Stomach (tissue), 9 donors: ENCODE measurements around the gene LSG1. TPM values are rescaled to one million over a fixed set of nuclear protein-coding genes. Genes with fewer than 3 reads are reported as not detected.

Experiments used
- DNase-seq, 2 donors: peaks; one replicate each; pipeline versions ENCODE4 v3.0.0 to v3.0.0-alpha.2; 2013 to 2019
- H3K27ac ChIP-seq, 5 donors: fragments of 200-600 bp in 4 of 5; sonication (generic) in 4 of 5; one replicate each; pipeline ENCODE4 v1.5.1; 2013 to 2019; ENCODE audit warnings: mild to moderate bottlenecking in 1 of 5, moderate library complexity in 1 of 5
- H3K27me3 ChIP-seq, 3 donors: fragments of 200-600 bp; sonication (generic); one replicate each; pipeline ENCODE4 v1.5.1; 2017 to 2019; ENCODE audit warnings: mixed run types in 1 of 3
- H3K36me3 ChIP-seq, 4 donors: fragments of 200-600 bp; sonication (generic); 1 replicate in 3 of 4; 2 replicates in 1 of 4; pipeline ENCODE4 v1.5.1; 2016 to 2019
- H3K4me1 ChIP-seq, 4 donors: fragments of 200-600 bp; sonication (generic); one replicate each; pipeline ENCODE4 v1.5.1; 2016 to 2019
- H3K4me3 ChIP-seq, 4 donors: fragments of 200-600 bp; sonication (generic) in 3 of 4; one replicate each; pipeline ENCODE4 v1.5.1; 2016 to 2019; ENCODE audit warnings: mild to moderate bottlenecking in 1 of 4
- H3K9me3 ChIP-seq, 4 donors: fragments of 200-600 bp; sonication (generic); one replicate each; pipeline ENCODE4 v1.5.1; 2016 to 2019
- CTCF ChIP-seq, 7 experiments: fragments of 450-650 bp in 4 of 7; fragments of 200-600 bp in 3 of 7; sonication (generic) in 3 of 7; IDR thresholded peaks; one replicate each; pipeline ENCODE4 v1.5.1; 2016 to 2019; ENCODE audit warnings: antibody characterized with exemption in 7 of 7, control low read depth in 2 of 7, mild to moderate bottlenecking in 1 of 7
- EP300 ChIP-seq: sonication (generic); formaldehyde crosslinking; IDR thresholded peaks from one replicate; pipeline ENCODE4 v1.6.1; 2017; ENCODE audit warnings: antibody characterized with exemption
- POLR2A ChIP-seq, 4 donors: fragments of 450-650 bp; IDR thresholded peaks; one replicate each; pipeline ENCODE4 v1.6.1; 2016; ENCODE audit warnings: antibody characterized with exemption in 4 of 4, control low read depth in 2 of 4, mild to moderate bottlenecking in 1 of 4, moderate library complexity in 1 of 4
- POLR2AphosphoS5 ChIP-seq, 3 donors: sonication (generic); formaldehyde crosslinking; IDR thresholded peaks; one replicate each; pipeline ENCODE4 v1.6.1; 2016; ENCODE audit warnings: antibody characterized with exemption in 3 of 3
- WGBS, 5 donors: extraction: QIAGEN DNeasy Blood & Tissue Kit in 3 of 5; methylation state at CpG; one replicate each; pipeline versions ENCODE4 v1.1.5 to v1.1.7; 2013 to 2018; 5-methylcytosine and 5-hydroxymethylcytosine counted together
- intact Hi-C: fragments of 100-400 bp; cut with DNase I; formaldehyde crosslinking; loops from one replicate; pipeline ENCODE4 v1.15.1; 2023; ENCODE audit warnings: low total_unique reads
- polyA plus RNA-seq, 3 donors: library from polyadenylated mRNA; stranded (reverse); fragments of 200-250 nt; gene quantifications; one replicate each; pipeline ENCODE4 v1.2.3, GENCODE V29; 2013
- total RNA-seq, 5 donors: library from RNA; depleted of rRNA; stranded (reverse); fragments of >200 nt; gene quantifications; one replicate each; pipeline versions ENCODE4 v1.1.0 to v1.2.3, GENCODE V29; 2014 to 2016
- donor health status: healthy with polysubstance abuse.
- donor health status: Bipolar disorder and iron deficiency.
- donor health status: healthy.

The LSG1 gene
- total and polyA plus RNA-seq, 8 donors = 7.2 to 240 (median 25.8) TPM

- 49 to 69% (median 61%) methylated on average over 6 of the region's 6 CpGs for WGBS, 5 donors
- Histone ChIP-seq H3K4me3 (no peak overlapping the region), H3K27me3 (no peaks in the 10 kb centered on the region), H3K4me1 (no peaks in the 10 kb centered on the region), H3K9me3 (peaks cover 0 to 7% (median 3%) of the 10 kb centered on the region in 4 donors), H3K27ac (no peak overlapping the region), H3K36me3 (no peaks in the 10 kb centered on the region)
- intact Hi-C loops = no loop called here
- DNase-seq = peak in 1 of 2 donors; percentile 66
- TF ChIP-seq POLR2A (IDR thresholded peaks at IDR 0.05) (no peak), CTCF (IDR thresholded peaks at IDR 0.05) (no peak), EP300 (no peak), POLR2AphosphoS5 (IDR thresholded peaks at IDR 0.05) (no peak)
These were observed 39.9 kb upstream of the LSG1 start for GRCh38 chr3:194711913-194712312.

- no peak for DNase-seq
- TF ChIP-seq POLR2AphosphoS5 (IDR thresholded peaks at IDR 0.05) = no peak
- TF ChIP-seq CTCF (IDR thresholded peaks at IDR 0.05) = no peak
- no peak for TF ChIP-seq EP300
- TF ChIP-seq POLR2A (IDR thresholded peaks at IDR 0.05) = no peak
- Histone ChIP-seq H3K4me1 (no peaks in the 10 kb centered on the region), H3K36me3 (no peaks in the 10 kb centered on the region), H3K4me3 (no peak overlapping the region), H3K9me3 (peaks cover 0 to 7% (median 3%) of the 10 kb centered on the region in 4 donors), H3K27ac (no peak overlapping the region), H3K27me3 (no peaks in the 10 kb centered on the region)
- intact Hi-C loops = no loop called here
- WGBS, 5 donors = 83 to 96% (median 93%) methylated on average over 3 of the region's 3 CpGs
These were observed 39.3 kb upstream of the LSG1 start for GRCh38 chr3:194711286-194711685.

- peaks cover 0 to 7% (median 3%) of the 10 kb centered on the region in 4 donors for H3K9me3 ChIP-seq
- no peak overlapping the region for H3K4me3 ChIP-seq
- 66 to 79% (median 75%) methylated on average over 7 of the region's 7 CpGs for WGBS, 5 donors
- no peak for DNase-seq
- intact Hi-C loops = no loop called here
- no peaks in the 10 kb centered on the region for H3K27me3 ChIP-seq
- no peaks in the 10 kb centered on the region for H3K4me1 ChIP-seq
- no peak for TF ChIP-seq POLR2AphosphoS5 (IDR thresholded peaks at IDR 0.05)
- H3K36me3 ChIP-seq = no peaks in the 10 kb centered on the region
- no peak overlapping the region for H3K27ac ChIP-seq
These were observed 35.2 kb upstream of the LSG1 start for GRCh38 chr3:194707147-194707540.

GRCh38 chr3:194705761-194706160 is 33.8 kb upstream of the LSG1 start:
- H3K4me1 ChIP-seq = no peaks in the 10 kb centered on the region
- H3K9me3 ChIP-seq = peaks cover 0 to 7% (median 3%) of the 10 kb centered on the region in 4 donors
- H3K27me3 ChIP-seq = no peaks in the 10 kb centered on the region
- no peak for DNase-seq
- intact Hi-C loops = no loop called here
- H3K36me3 ChIP-seq = no peaks in the 10 kb centered on the region
- H3K4me3 ChIP-seq = no peak overlapping the region
- no peak overlapping the region for H3K27ac ChIP-seq
- TF ChIP-seq CTCF (IDR thresholded peaks at IDR 0.05) (no peak), EP300 (no peak), POLR2A (IDR thresholded peaks at IDR 0.05) (no peak), POLR2AphosphoS5 (IDR thresholded peaks at IDR 0.05) (no peak)
- WGBS, 5 donors = 77 to 87% (median 84%) methylated on average over 10 to 11 of the region's 11 CpGs

GRCh38 chr3:194705227-194705626 is 33.2 kb upstream of the LSG1 start:
- Histone ChIP-seq H3K9me3 (peaks cover 0 to 7% (median 3%) of the 10 kb centered on the region in 4 donors), H3K27me3 (no peaks in the 10 kb centered on the region), H3K4me3 (no peak overlapping the region), H3K4me1 (no peaks in the 10 kb centered on the region), H3K27ac (no peak overlapping the region), H3K36me3 (no peaks in the 10 kb centered on the region)
- intact Hi-C loops = no loop called here
- WGBS, 5 donors = 83 to 91% (median 90%) methylated on average over 8 of the region's 8 CpGs
- TF ChIP-seq CTCF (IDR thresholded peaks at IDR 0.05) (no peak), POLR2AphosphoS5 (IDR thresholded peaks at IDR 0.05) (no peak), POLR2A (IDR thresholded peaks at IDR 0.05) (no peak), EP300 (no peak)
- no peak for DNase-seq
